GM12892 (cell line): ENCODE measurements around the gene CADPS.

Experiments used
- POLR2A ChIP-seq: IDR thresholded peaks from 2 replicates; pipeline ENCODE4 v1.6.1; 2011; ENCODE audit warnings: low read depth, low read length, control low read depth
- POLR2AphosphoS5 ChIP-seq: IDR thresholded peaks from 2 replicates; pipeline ENCODE4 v1.6.1; 2011; ENCODE audit warnings: low read depth, low read length, control low read depth
- TAF1 ChIP-seq: IDR thresholded peaks from 2 replicates; pipeline ENCODE4 v1.6.1; 2011; ENCODE audit warnings: low read depth, mild to moderate bottlenecking, control low read depth, low read length, borderline replicate concordance

DNA sequence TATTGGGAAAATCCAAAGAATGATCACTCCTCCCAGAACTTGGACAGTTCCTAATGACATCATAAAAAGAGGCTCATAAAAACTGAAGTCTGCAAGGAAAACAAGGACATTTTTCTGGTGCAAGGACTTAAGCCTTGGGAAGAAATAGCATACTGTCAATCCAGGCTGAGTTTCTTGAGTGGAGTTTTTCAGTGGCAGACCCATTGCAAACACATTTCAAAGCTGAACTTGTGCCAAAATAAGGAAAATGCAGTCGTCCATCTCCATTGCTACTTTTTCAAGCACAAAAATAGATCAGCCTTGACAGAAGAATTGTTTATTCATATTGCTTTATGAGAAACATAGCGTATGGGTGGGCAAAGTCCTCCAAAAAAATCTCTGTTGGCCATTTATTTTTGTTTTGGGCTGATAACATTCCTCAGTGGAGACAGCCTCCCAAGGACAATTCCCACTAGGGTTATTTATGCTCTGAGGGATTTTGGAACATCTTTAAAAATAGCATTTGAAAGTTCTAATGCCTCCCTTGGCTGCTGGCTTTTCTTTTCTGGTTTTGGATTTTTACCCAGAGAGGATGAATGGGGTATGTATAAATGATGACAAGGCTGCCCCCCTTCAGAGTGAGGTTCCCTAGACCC, 220.0 kb downstream of the CADPS start:
- TF ChIP-seq POLR2AphosphoS5 = no peak
- TF ChIP-seq POLR2A = no peak
- TF ChIP-seq TAF1 = no peak
